ENCODE data around the gene SCRG1. TPM values are rescaled to one million over a fixed set of nuclear protein-coding genes. Genes with fewer than 3 reads are reported as not detected.
A peak's percentile ranks its signal among the peaks of the same experiment; 100 is the strongest.

Gene SCRG1
- polyA plus RNA-seq, 1 experiment, result 1.0 TPM

DNA sequence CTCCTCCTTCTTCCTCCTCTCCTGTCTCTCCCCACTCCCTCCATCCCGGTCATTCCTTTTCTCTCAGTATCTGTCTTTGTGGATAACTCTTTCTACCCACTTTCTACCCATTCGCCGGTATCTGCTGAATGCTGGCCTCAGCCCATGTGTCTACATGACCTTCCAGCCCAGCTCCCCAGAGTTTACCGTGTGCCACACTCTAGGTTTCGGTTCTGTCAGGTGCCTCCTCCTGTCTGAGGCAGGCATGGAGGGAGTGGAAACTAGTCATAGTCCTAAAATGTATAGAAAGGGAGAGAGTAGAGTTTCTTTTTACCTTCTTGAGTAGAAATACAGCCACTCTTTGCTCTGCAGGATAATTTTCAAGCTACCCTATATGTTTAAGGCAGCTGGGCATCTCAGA lies 33.5 kb upstream of the SCRG1 start:
- ChIA-PET POLR2A (no interaction called here), CTCF (interaction anchor here (0.8 to 1.8 kb wide), 3 partner anchors 11 to 558 kb away, joined by 3 to 8 read pairs (median 6); no protein-coding TSS in a partner anchor)
- peaks cover 3% of the 10 kb centered on the region for H3K27me3 ChIP-seq (ENCODE audit: control insufficient read depth, insufficient read depth, low read length)
- TF ChIP-seq, protein P1, sequence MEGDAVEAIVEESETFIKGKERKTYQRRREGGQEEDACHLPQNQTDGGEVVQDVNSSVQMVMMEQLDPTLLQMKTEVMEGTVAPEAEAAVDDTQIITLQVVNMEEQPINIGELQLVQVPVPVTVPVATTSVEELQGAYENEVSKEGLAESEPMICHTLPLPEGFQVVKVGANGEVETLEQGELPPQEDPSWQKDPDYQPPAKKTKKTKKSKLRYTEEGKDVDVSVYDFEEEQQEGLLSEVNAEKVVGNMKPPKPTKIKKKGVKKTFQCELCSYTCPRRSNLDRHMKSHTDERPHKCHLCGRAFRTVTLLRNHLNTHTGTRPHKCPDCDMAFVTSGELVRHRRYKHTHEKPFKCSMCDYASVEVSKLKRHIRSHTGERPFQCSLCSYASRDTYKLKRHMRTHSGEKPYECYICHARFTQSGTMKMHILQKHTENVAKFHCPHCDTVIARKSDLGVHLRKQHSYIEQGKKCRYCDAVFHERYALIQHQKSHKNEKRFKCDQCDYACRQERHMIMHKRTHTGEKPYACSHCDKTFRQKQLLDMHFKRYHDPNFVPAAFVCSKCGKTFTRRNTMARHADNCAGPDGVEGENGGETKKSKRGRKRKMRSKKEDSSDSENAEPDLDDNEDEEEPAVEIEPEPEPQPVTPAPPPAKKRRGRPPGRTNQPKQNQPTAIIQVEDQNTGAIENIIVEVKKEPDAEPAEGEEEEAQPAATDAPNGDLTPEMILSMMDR (IDR thresholded peaks at IDR 0.05; ENCODE audit: low read depth, low read length), result no peak
- H3K27ac ChIP-seq (ENCODE audit: low read depth, low read length), result no peak overlapping the region
- 0 out of 2 replicates have a peak, but pooled peaks cover 2% of the 10 kb centered on the region for H3K9me3 ChIP-seq (ENCODE audit: control insufficient read depth, insufficient read depth, low read length)
- DNase-seq (ENCODE audit: low read depth, low spot score), result no peak
- H3K4me3 ChIP-seq (ENCODE audit: low read depth, low read length), result no peak overlapping the region

DNA sequence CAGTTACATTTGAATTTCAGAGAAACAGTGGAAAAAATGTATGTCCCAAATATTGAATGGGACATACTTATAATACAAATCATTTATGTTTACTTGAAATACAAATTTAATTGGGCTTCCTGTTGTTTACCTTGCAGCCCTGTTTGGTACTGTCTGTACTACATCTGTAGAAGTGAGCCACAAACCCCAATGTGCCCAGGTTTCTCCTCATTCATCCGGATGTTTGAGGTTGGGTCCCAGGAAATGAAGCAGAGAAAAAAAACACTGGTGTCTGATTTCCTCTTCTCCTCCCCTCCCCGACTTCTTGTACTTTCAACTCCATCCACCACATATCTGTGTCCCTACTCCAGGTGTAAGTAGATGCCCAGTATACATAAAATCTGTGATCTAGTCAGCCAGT lies 27.1 kb upstream of the SCRG1 start:
- TF ChIP-seq, protein P1 (IDR thresholded peaks at IDR 0.05; ENCODE audit: low read depth, low read length), result no peak
- H3K4me3 ChIP-seq (ENCODE audit: low read depth, low read length), result no peak overlapping the region
- H3K27ac ChIP-seq (ENCODE audit: low read depth, low read length), result no peak overlapping the region
- no peaks in the 10 kb centered on the region for H3K27me3 ChIP-seq (ENCODE audit: control insufficient read depth, insufficient read depth, low read length)
- ChIA-PET CTCF (interaction anchor here (1.0 to 2.6 kb wide), 4 partner anchors 68 to 893 kb away, joined by 3 to 26 read pairs (median 6); no protein-coding TSS in a partner anchor), POLR2A (no interaction called here)
- DNase-seq (ENCODE audit: low read depth, low spot score), result no peak
- 0 out of 2 replicates have a peak, but pooled peaks cover 1% of the 10 kb centered on the region for H3K9me3 ChIP-seq (ENCODE audit: control insufficient read depth, insufficient read depth, low read length)

DNA sequence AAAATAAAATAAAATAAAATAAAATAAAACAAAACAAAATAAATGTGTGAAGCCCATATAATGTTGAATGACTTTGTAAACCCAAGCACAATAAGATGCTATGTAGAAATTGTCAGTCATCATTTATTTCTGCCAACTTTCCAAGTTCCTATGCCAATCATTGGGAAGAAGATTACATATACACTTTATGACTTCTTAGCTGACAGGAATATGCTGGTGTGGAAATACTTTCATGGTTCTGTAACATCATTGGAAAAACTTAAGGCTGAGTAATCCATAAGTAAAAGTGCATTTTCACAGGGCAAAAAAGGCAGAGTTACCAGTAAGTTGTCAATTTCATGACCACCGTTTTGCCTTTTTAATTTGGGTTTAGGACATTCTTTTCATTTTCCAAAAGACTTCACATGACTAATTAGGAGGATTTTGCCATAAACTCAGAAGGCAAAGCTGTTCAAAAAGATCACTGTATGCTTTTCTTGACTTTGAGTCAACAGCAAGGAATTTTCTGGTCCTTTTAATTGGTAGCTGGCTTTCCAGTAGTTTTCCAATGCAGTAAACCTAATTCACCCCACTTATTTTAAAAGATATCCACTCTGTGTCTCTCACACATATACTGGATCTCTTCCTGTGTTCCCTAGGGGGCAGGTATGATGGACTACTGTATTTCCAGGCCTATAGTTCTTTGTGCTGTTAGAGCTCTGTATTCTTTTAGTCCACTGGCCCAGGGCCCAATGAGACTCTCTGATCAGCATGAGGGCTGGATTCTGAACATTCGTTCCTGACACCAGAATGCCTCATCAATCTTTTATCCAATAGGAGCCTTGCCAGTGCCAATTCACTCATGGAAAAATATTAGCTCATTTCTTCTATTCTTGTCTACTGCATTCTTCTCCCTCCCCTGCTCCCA lies 26.2 kb upstream of the SCRG1 start:
- DNase-seq (ENCODE audit: low read depth, low spot score), result no peak
- CTCF ChIA-PET, result interaction anchor here (0.5 to 2.6 kb wide), 12 partner anchors 12 to 894 kb away, joined by 3 to 26 read pairs (median 6); no protein-coding TSS in a partner anchor
- peak overlapping the region; percentile 58 for H3K27ac ChIP-seq (ENCODE audit: low read depth, low read length)
- no peaks in the 10 kb centered on the region for H3K9me3 ChIP-seq (ENCODE audit: control insufficient read depth, insufficient read depth, low read length)
- POLR2A ChIA-PET, result interaction anchor here (0.7 kb wide), 1 partner anchor 91 kb away, joined by 3 read pairs; the partner anchor contains the start of gene HMGB2
- no peak overlapping the region for H3K4me3 ChIP-seq (ENCODE audit: low read depth, low read length)
- no peaks in the 10 kb centered on the region for H3K27me3 ChIP-seq (ENCODE audit: control insufficient read depth, insufficient read depth, low read length)
- TF ChIP-seq, protein P1 (IDR thresholded peaks at IDR 0.05; ENCODE audit: low read depth, low read length), result no peak

DNA sequence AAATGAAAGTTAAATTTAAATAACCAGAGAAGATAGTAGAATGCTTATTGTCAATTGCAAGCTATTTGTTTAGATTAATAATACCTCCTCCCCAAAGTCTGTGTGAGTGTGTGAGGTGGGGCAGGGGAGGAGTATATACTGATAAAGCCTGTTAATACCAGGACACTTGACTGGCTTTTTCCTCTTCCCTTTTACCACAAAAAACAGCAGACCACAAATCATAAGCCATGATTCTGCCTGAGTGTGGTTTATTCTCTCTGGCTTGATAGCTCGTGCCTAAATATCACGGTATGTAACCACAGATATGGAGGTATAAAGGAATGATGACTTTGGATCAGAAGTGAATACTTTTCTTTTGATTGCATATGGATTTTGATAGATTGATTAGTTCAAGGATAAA lies 21.9 kb upstream of the SCRG1 start:
- no peak for DNase-seq (ENCODE audit: low read depth, low spot score)
- ChIA-PET POLR2A (interaction anchor here (0.6 to 2.2 kb wide), 4 partner anchors 74 to 713 kb away, joined by 4 to 13 read pairs (median 7); partner anchors contain the start of gene HMGB2), CTCF (interaction anchor here (0.6 to 15.3 kb wide), 56 partner anchors 9 to 898 kb away, joined by 3 to 248 read pairs (median 6); partner anchors contain the start of genes HAND2, HMGB2 and SCRG1)
- TF ChIP-seq, protein P1 (IDR thresholded peaks at IDR 0.05; ENCODE audit: low read depth, low read length), result no peak
- Histone ChIP-seq H3K27me3 (ENCODE audit: control insufficient read depth, insufficient read depth, low read length) (no peaks in the 10 kb centered on the region), H3K9me3 (ENCODE audit: control insufficient read depth, insufficient read depth, low read length) (no peaks in the 10 kb centered on the region), H3K4me3 (ENCODE audit: low read depth, low read length) (no peak overlapping the region), H3K27ac (ENCODE audit: low read depth, low read length) (no peak overlapping the region)
